ENCODE results near the gene NEK10. TPM values are rescaled to one million over a fixed set of nuclear protein-coding genes. Genes with fewer than 3 reads are reported as not detected.
A peak's percentile ranks its signal among the peaks of the same experiment; 100 is the strongest.
"Not testable (repeated sequence)": the region's sequence is repeated elsewhere in the genome, so short reads cannot be mapped to it uniquely, and the experiment has no call there.

NEK10 gene
- 1 to 10 TPM; 5.1 to 6.1 TPM for total RNA-seq
- long read RNA-seq, partial matches to known transcripts: 1 of 6 reads
- long read RNA-seq, other reads (novel, unspliced or antisense): 5 of 6 reads

GRCh38 chr3:27368831-27369607 is at the start of gene NEK10:
Gene NEK10, minus strand, starts transcription at chr3:27369383. Its CDS starts 16,501 bp downstream, at chr3:27352882.
- intact Hi-C loops (cut with DNase I): no loop called here
- DNase-seq (peak; percentile 92), ATAC-seq (peak; percentile 100)

GRCh38 chr3:27415202-27415601 is 46.0 kb upstream of the NEK10 start:
- no peak for DNase-seq
- intact Hi-C loops (cut with DNase I): no loop called here
- no peak for ATAC-seq

DNA sequence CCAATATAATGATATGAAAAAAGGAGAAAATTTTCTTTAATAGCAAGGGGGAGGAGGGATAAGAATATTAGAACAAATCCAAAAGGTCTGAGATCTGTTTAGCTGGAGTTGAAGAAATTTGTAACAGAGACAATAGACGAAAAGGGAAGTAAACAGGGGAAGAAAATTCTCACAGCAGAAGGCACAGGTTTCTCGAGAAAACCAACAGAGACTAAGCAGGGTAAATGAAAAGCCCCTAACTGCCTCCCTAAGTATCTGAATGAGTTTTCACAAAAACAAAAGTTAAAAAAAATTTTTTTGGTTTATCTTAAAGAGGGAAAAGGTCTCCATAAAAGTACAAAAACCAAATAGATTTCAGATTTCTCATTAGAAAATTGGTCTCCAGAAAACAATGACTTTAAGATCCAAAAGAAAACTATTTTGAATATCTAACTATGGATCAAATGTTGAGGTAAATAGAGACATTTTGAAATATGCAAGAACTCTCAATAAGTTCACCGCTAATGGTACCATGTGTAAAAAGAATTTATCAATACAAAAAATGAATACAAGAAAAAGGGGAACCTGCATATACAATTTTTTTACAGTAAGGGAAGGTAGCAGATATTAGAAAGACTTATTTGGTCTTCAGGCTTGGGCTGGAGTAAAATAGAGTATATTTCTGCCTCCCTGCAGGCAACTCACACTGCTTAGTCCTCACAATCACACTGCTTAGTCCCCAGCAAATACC is 23.9 kb upstream of the NEK10 start:
- intact Hi-C loops (cut with DNase I): no loop called here
- no peak for ATAC-seq

GRCh38 chr3:27392414-27392813 is 23.2 kb upstream of the NEK10 start:
- intact Hi-C loops (cut with DNase I); DNase-seq; ATAC-seq: not testable (repeated sequence)

More for the DNA sequence above, 23.9 kb upstream of the NEK10 start:
- no peak for DNase-seq

DNA sequence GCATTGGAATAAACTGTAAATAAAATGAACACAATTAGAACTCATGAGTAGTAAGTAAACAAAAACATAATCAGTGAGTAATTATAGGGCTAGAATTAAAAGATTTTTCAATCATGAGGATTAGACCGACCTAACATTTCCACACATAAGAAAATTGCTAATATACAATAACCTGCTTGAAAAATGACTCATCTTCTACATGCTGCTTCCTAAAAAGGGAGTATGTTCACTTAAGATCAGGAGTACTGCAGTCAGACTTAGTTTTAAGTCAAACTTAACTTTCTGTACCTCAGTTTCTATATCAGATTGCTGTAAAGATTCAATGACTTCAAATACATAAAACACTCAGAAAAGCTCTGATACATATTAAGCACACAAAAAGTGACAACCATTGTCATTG is 22.6 kb upstream of the NEK10 start:
- DNase-seq: no peak
- intact Hi-C loops (cut with DNase I): no loop called here
- no peak for ATAC-seq

DNA sequence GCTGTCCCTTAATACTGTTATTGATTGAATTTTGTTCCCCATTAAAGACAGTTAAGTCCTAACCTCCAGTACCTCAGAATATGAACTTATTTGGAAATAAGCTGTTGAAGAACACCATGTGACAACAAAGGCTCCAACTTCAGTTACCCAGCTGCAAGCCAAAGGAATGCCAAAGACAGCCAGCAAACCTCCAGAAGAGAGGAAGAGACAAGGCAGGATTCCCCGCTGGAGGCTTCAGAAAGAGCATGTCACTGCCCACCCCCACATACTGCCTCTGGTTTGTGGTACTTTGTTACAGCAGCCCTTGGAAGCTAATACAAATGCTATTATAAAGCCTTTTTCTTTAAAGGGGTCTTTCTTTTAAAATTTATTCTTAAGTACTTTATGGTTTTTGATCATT is 18.4 kb upstream of the NEK10 start:
- intact Hi-C loops (cut with DNase I): no loop called here
- DNase-seq: no peak
- no peak for ATAC-seq

GRCh38 chr3:27385504-27385903 is 16.3 kb upstream of the NEK10 start:
- intact Hi-C loops (cut with DNase I): no loop called here
- no peak for DNase-seq
- ATAC-seq: no peak

- ATAC-seq (no peak), DNase-seq (no peak)
- intact Hi-C loops (cut with DNase I): no loop called here
These were observed 15.0 kb upstream of the NEK10 start for GRCh38 chr3:27384191-27384590.

- ATAC-seq: no peak
These were observed 11.5 kb upstream of the NEK10 start for GRCh38 chr3:27380433-27381357.

GRCh38 chr3:27378331-27378730 is 9.1 kb upstream of the NEK10 start:
- intact Hi-C loops (cut with DNase I): no loop called here
- ATAC-seq (no peak), DNase-seq (no peak)

More at GRCh38 chr3:27380433-27381357, 11.5 kb upstream of the NEK10 start:
- intact Hi-C loops (cut with DNase I): no loop called here
- DNase-seq: no peak

- intact Hi-C loops (cut with DNase I): no loop called here
- no peak for ATAC-seq
These were observed 7.1 kb upstream of the NEK10 start for GRCh38 chr3:27376109-27376772.

DNA sequence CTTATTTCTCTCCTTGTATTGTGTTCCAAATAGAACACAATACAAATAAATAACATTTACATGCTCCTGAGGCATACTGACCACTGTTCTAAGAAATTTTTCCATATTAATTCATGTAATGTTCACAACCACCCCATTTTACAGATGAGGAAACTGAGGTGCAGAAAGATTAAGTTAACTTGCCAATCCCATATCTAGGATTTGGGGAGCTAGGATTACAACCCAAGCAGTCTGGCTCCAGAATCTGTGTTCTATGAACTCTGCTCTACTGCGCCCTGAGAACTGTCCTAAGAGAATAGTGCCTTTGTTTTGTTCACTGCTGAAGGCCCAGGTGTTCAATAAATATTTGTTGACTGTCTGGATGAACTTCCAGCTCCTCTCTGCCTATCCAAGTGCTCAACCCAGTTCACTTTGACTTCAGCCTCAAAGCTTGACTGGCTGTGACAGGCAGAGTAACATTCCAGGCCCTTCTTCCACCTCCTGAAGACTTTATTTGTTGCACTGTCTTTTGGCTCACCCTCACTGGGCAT is 3.1 kb downstream of the NEK10 start:
- ATAC-seq (no peak), DNase-seq (no peak)
- intact Hi-C loops (cut with DNase I): no loop called here

More at GRCh38 chr3:27376109-27376772, 7.1 kb upstream of the NEK10 start:
- no peak for DNase-seq

DNA sequence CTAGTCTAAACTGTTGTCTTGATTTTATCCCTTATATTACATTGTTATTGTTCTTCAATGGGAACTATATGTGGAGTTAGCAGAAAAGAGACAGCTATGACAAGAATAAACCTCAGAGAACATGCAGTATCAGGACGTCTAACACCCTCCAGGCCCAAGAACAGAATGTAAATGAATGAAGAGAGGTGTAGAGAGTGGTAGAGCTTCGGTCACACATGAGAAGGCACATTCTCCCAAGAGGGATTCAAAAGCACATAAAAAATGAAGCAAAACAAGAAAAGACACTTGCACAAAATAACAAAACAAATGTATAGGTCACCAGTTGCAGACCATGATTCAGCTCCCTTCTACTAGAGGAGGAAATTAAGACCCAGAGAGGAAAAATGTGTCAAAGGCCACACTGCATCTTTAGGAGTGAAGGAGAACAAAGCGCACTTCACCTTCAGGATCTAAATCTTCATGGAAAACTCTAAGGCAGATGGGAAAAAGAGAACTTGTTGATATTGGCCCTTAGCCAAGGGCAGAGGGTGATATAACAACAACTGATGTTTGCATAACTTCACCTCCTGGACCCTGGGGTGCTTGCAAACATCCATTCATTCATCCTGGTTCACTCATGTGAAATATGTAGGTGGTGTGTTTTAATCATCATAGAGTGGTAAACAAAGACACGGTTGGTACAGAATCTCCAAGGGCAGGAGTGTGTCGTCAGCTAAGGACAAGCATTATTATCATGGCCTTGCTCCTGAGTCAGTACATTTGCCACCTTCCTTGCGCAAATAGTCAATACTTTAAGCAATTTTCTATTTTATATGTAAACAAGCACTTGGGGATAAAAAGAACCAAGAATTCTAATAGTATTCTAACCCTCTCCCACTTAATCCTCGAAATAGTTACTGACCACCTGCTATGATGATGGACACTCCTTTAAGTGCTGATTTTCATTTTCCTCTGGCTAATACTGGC is 8.8 kb downstream of the NEK10 start:
- no peak for ATAC-seq
- intact Hi-C loops (cut with DNase I): no loop called here

GRCh38 chr3:27358372-27358771 is 10.8 kb downstream of the NEK10 start:
- intact Hi-C loops (cut with DNase I): no loop called here
- no peak for DNase-seq
- no peak for ATAC-seq

More for the DNA sequence above, 8.8 kb downstream of the NEK10 start:
- DNase-seq: no peak

DNA sequence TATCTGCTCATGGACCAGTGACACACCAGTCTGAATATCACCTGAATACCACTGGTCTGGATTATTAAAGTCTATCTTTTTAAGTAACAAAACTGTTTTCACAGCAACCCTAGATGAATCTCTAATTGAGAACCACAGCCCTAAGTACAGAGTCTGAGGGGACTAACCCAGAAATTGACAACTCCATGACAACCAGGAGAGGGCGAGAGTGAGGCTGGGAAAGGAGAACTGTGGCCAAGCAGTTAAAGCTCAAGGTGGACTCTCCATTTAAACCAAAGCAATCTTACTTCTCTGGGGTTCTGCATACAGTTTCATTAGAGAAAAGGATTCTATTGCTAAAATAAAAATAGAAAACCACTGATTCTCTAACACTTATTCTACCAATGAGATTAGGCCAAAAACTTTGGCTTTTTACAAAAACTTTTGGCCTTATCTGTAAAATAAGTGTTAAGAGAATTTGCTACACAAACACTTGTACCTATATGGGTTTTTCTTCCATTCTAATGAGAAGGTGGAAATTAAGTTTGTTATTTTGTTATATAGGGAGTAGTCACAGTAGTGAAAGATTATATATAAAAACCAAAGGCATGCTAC is 11.4 kb downstream of the NEK10 start:
- ATAC-seq: peak; percentile 75 to 76
- intact Hi-C loops (cut with DNase I): no loop called here
- DNase-seq: peak; percentile 39

DNA sequence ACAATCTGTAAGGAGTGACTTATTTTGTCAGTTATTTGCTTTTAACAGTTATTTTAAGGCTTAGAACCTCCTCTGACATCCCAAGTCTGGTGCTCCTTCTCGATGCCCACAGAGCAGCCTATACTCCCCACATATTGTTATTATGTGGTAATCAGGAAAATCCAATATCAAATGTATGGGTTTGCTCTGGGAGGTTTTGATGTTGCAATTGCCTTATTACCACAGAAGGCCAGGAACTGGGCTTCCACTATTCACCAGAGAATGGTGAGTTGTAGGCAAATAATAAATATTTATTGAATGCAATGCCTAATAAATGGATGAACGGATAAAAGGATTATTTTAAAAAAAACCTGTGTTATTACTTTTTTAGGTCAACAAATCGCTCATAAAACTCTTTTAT is 12.2 kb downstream of the NEK10 start:
- no peak for DNase-seq
- no peak for ATAC-seq
- intact Hi-C loops (cut with DNase I): no loop called here

GRCh38 chr3:27354588-27355203 is 14.5 kb downstream of the NEK10 start:
- peak in 1 of 2 donors; percentile 19 for ATAC-seq
- DNase-seq: no peak
- intact Hi-C loops (cut with DNase I): no loop called here

Data from left cardiac atrium (tissue), 4 donors.